Mesodermal cell (in vitro differentiated cells): ENCODE measurements around the gene RIC8B.

ENCODE experiments used
- H3K27ac ChIP-seq: 2 replicates; pipeline ENCODE4 v1.7.0; 2013; ENCODE audit warnings: mild to moderate bottlenecking, low read depth, low read length, moderate library complexity; ENCODE audit not compliant: severe bottlenecking
- H3K36me3 ChIP-seq: 2 replicates; pipeline ENCODE4 v1.7.1; 2013; ENCODE audit warnings: mild to moderate bottlenecking, low read length, moderate library complexity; ENCODE audit not compliant: control insufficient read depth, insufficient read depth
- H3K4me1 ChIP-seq: one replicate; pipeline ENCODE4 v1.7.1; 2013; ENCODE audit warnings: mild to moderate bottlenecking, low read length; ENCODE audit not compliant: insufficient read depth, control insufficient read depth, poor library complexity, severe bottlenecking
- H3K4me3 ChIP-seq: 2 replicates; pipeline ENCODE4 v1.7.0; 2013; ENCODE audit warnings: low read length, control low read depth, mild to moderate bottlenecking; ENCODE audit not compliant: insufficient read depth, poor library complexity, severe bottlenecking; ENCODE audit errors: extremely low read depth
- H3K9me3 ChIP-seq: 2 replicates; pipeline ENCODE4 v1.7.1; 2013; ENCODE audit warnings: mild to moderate bottlenecking, low read length, moderate library complexity; ENCODE audit not compliant: control insufficient read depth
- WGBS, 2 experiments: methylation state at CpG; one replicate each; pipeline ENCODE4 v1.1.5; 2013; ENCODE audit warnings: missing lambda C conversion rate in 2 of 2; ENCODE audit not compliant: insufficient coverage in 2 of 2; 5-methylcytosine and 5-hydroxymethylcytosine counted together

RIC8B gene

GRCh38 chr12:106901276-106901675 lies 126.8 kb downstream of the RIC8B start:
- peaks cover 4% of the 10 kb centered on the region for H3K4me1 ChIP-seq
- H3K27ac ChIP-seq: no peak overlapping the region
- WGBS, 2 experiments: 89 to 100% methylated on average over 1 of the region's 1 CpG
- no peak overlapping the region for H3K4me3 ChIP-seq
- H3K9me3 ChIP-seq: no peaks in the 10 kb centered on the region
- H3K36me3 ChIP-seq: no peaks in the 10 kb centered on the region

- H3K36me3 ChIP-seq: no peaks in the 10 kb centered on the region
- H3K9me3 ChIP-seq: no peaks in the 10 kb centered on the region
- H3K4me1 ChIP-seq: peaks cover 4% of the 10 kb centered on the region
- H3K4me3 ChIP-seq: no peak overlapping the region
- 89% methylated on average over 8 to 9 of the region's 11 CpGs for WGBS, 2 experiments
- H3K27ac ChIP-seq: no peak overlapping the region
Measured at GRCh38 chr12:106902053-106902452, 127.6 kb downstream of the RIC8B start.

- Histone ChIP-seq H3K4me1 (peaks cover 3% of the 10 kb centered on the region), H3K36me3 (no peaks in the 10 kb centered on the region), H3K9me3 (no peaks in the 10 kb centered on the region), H3K4me3 (peak overlapping the region; percentile 14), H3K27ac (no peak overlapping the region)
- WGBS, 2 experiments: 15 to 28% methylated on average over 15 to 21 of the region's 28 CpGs
Measured at GRCh38 chr12:106903241-106903945, 128.9 kb downstream of the RIC8B start.

GRCh38 chr12:106906715-106907114 lies 132.2 kb downstream of the RIC8B start:
- no peaks in the 10 kb centered on the region for H3K9me3 ChIP-seq
- no peaks in the 10 kb centered on the region for H3K4me1 ChIP-seq
- WGBS, 2 experiments: 80 to 92% methylated on average over 1 to 2 of the region's 2 CpGs
- no peak overlapping the region for H3K27ac ChIP-seq
- no peaks in the 10 kb centered on the region for H3K36me3 ChIP-seq
- H3K4me3 ChIP-seq: no peak overlapping the region

DNA sequence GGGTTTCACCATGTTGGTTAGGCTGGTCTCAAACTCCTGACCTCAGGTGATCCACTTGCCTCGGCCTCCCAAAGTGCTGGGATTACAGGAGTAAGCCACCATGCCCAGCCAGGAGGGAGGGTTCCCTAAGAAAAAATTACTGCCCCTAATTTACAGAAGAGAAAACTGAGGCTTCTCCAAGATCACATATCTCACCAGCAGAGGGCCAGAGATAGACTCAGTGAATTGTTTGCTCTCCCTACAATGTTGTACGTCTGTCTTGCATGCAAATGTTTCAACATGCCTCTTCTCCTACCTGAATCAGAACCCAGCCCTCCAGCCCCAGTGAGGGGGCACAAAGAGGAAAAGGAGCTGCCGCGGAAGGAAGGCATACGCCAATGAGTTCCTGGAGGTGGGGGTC lies 132.9 kb downstream of the RIC8B start:
- H3K27ac ChIP-seq: no peak overlapping the region
- 90 to 100% methylated on average over 1 to 2 of the region's 5 CpGs for WGBS, 2 experiments
- no peaks in the 10 kb centered on the region for H3K4me1 ChIP-seq

DNA sequence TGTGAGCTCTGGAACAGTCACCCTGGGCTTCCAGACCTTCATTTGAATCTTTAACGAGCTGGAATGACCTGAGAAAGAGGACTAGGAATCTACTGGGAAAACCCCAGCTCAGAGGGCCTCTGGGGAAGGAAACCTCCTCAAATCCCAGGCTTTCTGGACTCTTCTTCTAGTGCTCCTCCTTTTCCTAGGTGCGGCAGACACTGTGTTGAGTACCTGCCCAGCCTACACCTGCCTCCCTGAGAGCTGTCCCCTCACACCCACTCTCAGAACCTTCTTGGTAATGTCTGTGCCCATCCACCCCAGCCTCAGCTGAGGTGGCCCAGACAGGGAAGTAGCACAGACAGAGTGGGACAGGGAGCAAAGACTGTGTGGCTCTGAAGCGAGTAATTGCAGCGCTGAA lies 133.4 kb downstream of the RIC8B start:
- Histone ChIP-seq H3K36me3 (no peaks in the 10 kb centered on the region), H3K4me3 (no peak overlapping the region), H3K4me1 (no peaks in the 10 kb centered on the region), H3K27ac (no peak overlapping the region), H3K9me3 (no peaks in the 10 kb centered on the region)
- 64 to 67% methylated on average over 1 to 2 of the region's 4 CpGs for WGBS, 2 experiments

More for the DNA sequence above, 132.9 kb downstream of the RIC8B start:
- H3K9me3 ChIP-seq: no peaks in the 10 kb centered on the region
- no peaks in the 10 kb centered on the region for H3K36me3 ChIP-seq
- H3K4me3 ChIP-seq: no peak overlapping the region

GRCh38 chr12:106908561-106908960 lies 134.1 kb downstream of the RIC8B start:
- H3K36me3 ChIP-seq: no peaks in the 10 kb centered on the region
- H3K9me3 ChIP-seq: no peaks in the 10 kb centered on the region
- H3K27ac ChIP-seq: no peak overlapping the region
- no peak overlapping the region for H3K4me3 ChIP-seq
- 81 to 85% methylated on average over 2 to 3 of the region's 3 CpGs for WGBS, 2 experiments
- H3K4me1 ChIP-seq: no peaks in the 10 kb centered on the region

DNA sequence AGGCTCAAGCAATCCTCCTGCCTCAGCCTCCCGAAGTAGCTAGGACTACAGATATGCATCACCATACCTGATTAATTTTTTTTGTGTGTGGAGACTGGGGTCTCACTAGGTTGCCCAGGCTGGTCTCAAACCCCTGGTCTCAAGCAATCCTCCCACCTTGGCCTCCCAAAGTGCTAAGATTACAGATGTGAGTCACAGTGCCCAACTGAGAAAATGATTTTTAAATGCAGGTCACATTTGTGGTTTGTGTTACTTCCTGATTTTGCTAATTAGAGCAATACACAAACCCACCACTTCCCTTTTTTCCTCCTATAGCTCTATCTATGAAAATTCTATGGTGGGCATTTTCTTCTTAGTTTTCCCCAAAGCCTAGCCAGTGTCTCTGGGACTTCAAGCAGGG lies 135.7 kb downstream of the RIC8B start:
- H3K27ac ChIP-seq: no peak overlapping the region
- no peaks in the 10 kb centered on the region for H3K9me3 ChIP-seq
- H3K36me3 ChIP-seq: no peaks in the 10 kb centered on the region
- H3K4me3 ChIP-seq: no peak overlapping the region
- no CpG with 5 or more reads among the region's 1 CpG for WGBS, 2 experiments
- no peaks in the 10 kb centered on the region for H3K4me1 ChIP-seq

GRCh38 chr12:106911581-106911980 lies 137.1 kb downstream of the RIC8B start:
- no peak overlapping the region for H3K27ac ChIP-seq
- no peaks in the 10 kb centered on the region for H3K9me3 ChIP-seq
- no peak overlapping the region for H3K4me3 ChIP-seq
- no peaks in the 10 kb centered on the region for H3K4me1 ChIP-seq
- WGBS, 2 experiments: 75 to 76% methylated on average over 2 to 4 of the region's 6 CpGs
- no peaks in the 10 kb centered on the region for H3K36me3 ChIP-seq

DNA sequence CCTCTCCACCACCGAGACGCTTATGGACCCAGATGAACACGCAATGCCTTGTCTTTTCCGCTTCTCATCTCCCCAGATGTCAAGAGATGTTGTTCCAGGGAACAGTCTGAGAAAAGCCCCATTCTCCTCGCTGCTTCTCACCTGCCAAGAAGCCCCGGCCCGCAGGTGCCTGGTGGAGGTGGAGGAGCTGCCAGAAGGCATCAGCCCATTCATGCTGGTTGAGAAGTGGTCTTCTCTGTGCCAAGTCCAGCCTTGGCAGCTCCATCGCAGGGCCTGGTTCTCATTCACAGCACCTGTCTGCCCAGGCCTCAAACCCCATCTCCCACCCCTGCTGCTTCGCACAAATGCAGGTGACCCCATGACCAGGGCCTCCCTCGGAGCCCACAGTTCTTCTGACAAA lies 139.0 kb downstream of the RIC8B start:
- no peak overlapping the region for H3K4me3 ChIP-seq
- H3K27ac ChIP-seq: no peak overlapping the region
- no peaks in the 10 kb centered on the region for H3K36me3 ChIP-seq
- H3K9me3 ChIP-seq: no peaks in the 10 kb centered on the region
- 91 to 93% methylated on average over 2 to 9 of the region's 10 CpGs for WGBS, 2 experiments
- no peaks in the 10 kb centered on the region for H3K4me1 ChIP-seq

- Histone ChIP-seq H3K4me1 (no peaks in the 10 kb centered on the region), H3K36me3 (no peaks in the 10 kb centered on the region)
- 100% methylated on average over 1 of the region's 3 CpGs; no CpG with 5 or more reads in 1 of the 2 experiments for WGBS, 2 experiments
Measured at GRCh38 chr12:106914796-106915634, 140.5 kb downstream of the RIC8B start.

More at GRCh38 chr12:106914796-106915634, 140.5 kb downstream of the RIC8B start:
- Histone ChIP-seq H3K4me3 (no peak overlapping the region), H3K27ac (no peak overlapping the region), H3K9me3 (no peaks in the 10 kb centered on the region)
